Measurements from ENCODE around the gene SNX14. TPM values are rescaled to one million over a fixed set of nuclear protein-coding genes. Genes with fewer than 3 reads are reported as not detected.

SNX14 gene
- total RNA-seq, 1 experiment from 2014 or later, result 84.8 TPM

DNA sequence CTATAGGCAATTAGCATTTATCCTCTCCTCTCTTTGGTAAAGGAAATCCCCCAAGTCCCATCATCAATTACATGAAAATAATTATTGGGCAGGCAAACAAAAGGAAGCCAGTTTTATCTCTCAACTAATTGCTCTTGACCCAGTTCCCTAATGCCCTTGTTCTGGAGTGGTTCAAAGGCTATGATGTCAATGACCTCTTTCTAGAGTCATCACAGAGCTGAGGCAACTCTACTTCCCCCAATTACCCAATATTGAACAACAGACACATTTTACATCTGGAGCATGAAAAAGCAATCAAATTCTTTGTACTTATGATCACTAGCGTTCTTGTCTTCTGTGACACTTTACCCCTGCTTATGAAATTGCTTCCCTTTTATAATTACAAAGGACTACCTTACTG lies 100.3 kb downstream of the SNX14 start (continued):
- TF ChIP-seq, protein P1, sequence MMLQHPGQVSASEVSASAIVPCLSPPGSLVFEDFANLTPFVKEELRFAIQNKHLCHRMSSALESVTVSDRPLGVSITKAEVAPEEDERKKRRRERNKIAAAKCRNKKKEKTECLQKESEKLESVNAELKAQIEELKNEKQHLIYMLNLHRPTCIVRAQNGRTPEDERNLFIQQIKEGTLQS (IDR thresholded peaks at IDR 0.05), result no peak

DNA sequence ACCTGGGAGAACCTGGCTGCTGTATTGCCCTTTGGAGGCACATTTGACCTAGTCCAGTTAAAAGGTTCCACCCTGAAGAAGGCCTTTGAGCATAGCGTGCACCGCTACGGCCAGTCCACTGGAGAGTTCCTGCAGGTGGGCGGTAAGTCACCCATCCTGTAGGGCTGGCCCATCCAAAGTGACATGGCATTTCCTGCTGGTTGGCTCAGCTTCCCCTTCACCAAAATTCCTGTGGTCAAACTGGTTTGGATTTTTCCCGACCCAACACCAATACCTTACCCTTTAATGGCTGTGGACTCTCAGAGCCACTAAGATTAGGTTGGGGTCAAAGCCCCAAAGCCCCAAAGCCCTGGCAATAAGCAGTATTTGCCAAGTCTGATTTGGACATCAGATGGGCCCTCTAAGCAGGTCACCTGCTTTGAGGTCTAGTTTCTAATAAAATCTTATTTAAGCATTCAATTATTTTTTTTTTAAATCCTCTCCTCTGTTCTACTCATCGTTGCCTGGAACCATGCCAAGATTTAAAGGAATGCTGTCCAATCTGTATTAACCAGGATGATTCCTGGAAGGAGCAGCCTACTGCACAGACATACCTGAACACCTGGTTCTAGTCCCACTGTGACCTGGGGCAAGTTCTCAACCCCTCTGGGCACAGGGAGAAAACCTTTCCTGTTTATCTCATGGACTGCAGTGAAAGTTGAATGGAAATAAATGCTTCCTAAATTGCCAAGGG lies 103.0 kb downstream of the SNX14 start:
- Histone ChIP-seq H4K20me1 (ENCODE audit: insufficient read depth) (no peaks in the 10 kb centered on the region), H3K4me3 (replicated peaks in 1 of 2; ENCODE audit: low read depth in 1 of 2, low read length in 2 of 2) (peak overlapping the region in 1 of 2 experiments; percentile 11; a peak in 1 of 4 replicates), H3K27me3 (ENCODE audit: insufficient read depth, low read length) (no peaks in the 10 kb centered on the region), H3K79me2 (ENCODE audit: insufficient read depth, low read length) (no peaks in the 10 kb centered on the region), H3K9me3 (ENCODE audit: control insufficient read depth in 1 of 2, insufficient read depth in 1 of 2, low read depth in 1 of 2, low read length in 2 of 2) (no peaks in the 10 kb centered on the region), H3K9ac (ENCODE audit: low read length) (no peak overlapping the region), H3K36me3 (ENCODE audit: control insufficient read depth in 1 of 2, insufficient read depth in 2 of 2, low read length in 2 of 2) (peaks cover 0 to 21% of the 10 kb centered on the region in 2 experiments; a peak in 2 of 4 replicates), H2AFZ (ENCODE audit: low read depth, low read length, poor library complexity, severe bottlenecking) (no peak overlapping the region), H3K4me1 (ENCODE audit: control insufficient read depth in 1 of 2, insufficient read depth in 2 of 2, low read length in 2 of 2) (peaks cover 32 to 44% of the 10 kb centered on the region in 2 experiments), H3K4me2 (ENCODE audit: low read length) (peak overlapping the region; percentile 57), H3K27ac (ENCODE audit: low read depth, low read length) (peak overlapping the region; percentile 57), H3K9me2 (ENCODE audit: insufficient read depth) (no peaks in the 10 kb centered on the region)
- TF ChIP-seq RAD21 (IDR thresholded peaks at IDR 0.05; ENCODE audit: low read depth), result no peak
- 0 out of 2 replicates have a peak, but pooled peaks have one; percentile 19 for TF ChIP-seq CEBPB (IDR thresholded peaks at IDR 0.05; ENCODE audit: low read depth)
- TF ChIP-seq FOSL1 (IDR thresholded peaks at IDR 0.05; ENCODE audit: low read depth), result no peak; the same call in 1 of the 2 replicates
- TF ChIP-seq SP1 (IDR thresholded peaks at IDR 0.05; ENCODE audit: low read depth), result peak; percentile 81
- TF ChIP-seq, protein P2, sequence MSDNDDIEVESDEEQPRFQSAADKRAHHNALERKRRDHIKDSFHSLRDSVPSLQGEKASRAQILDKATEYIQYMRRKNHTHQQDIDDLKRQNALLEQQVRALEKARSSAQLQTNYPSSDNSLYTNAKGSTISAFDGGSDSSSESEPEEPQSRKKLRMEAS (IDR thresholded peaks at IDR 0.05), result peak; percentile 52
- TF ChIP-seq POLR2AphosphoS5 (IDR thresholded peaks at IDR 0.05; ENCODE audit: low read depth, low read length), result peak; percentile 31; the same call in 1 of the 2 replicates
- peak; percentile 78 for TF ChIP-seq EGR1 (IDR thresholded peaks at IDR 0.05; ENCODE audit: low read depth)
- TF ChIP-seq, protein P3, sequence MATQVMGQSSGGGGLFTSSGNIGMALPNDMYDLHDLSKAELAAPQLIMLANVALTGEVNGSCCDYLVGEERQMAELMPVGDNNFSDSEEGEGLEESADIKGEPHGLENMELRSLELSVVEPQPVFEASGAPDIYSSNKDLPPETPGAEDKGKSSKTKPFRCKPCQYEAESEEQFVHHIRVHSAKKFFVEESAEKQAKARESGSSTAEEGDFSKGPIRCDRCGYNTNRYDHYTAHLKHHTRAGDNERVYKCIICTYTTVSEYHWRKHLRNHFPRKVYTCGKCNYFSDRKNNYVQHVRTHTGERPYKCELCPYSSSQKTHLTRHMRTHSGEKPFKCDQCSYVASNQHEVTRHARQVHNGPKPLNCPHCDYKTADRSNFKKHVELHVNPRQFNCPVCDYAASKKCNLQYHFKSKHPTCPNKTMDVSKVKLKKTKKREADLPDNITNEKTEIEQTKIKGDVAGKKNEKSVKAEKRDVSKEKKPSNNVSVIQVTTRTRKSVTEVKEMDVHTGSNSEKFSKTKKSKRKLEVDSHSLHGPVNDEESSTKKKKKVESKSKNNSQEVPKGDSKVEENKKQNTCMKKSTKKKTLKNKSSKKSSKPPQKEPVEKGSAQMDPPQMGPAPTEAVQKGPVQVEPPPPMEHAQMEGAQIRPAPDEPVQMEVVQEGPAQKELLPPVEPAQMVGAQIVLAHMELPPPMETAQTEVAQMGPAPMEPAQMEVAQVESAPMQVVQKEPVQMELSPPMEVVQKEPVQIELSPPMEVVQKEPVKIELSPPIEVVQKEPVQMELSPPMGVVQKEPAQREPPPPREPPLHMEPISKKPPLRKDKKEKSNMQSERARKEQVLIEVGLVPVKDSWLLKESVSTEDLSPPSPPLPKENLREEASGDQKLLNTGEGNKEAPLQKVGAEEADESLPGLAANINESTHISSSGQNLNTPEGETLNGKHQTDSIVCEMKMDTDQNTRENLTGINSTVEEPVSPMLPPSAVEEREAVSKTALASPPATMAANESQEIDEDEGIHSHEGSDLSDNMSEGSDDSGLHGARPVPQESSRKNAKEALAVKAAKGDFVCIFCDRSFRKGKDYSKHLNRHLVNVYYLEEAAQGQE (IDR thresholded peaks at IDR 0.05; ENCODE audit: low read depth), result no peak
- no peak for TF ChIP-seq POLR2A (IDR thresholded peaks at IDR 0.05; ENCODE audit: borderline replicate concordance, extremely low read depth, insufficient read depth, insufficient read length)
- no peak for TF ChIP-seq TCF7L2 (IDR thresholded peaks at IDR 0.05; ENCODE audit: borderline replicate concordance, extremely low read depth, insufficient read depth, insufficient read length)
- TF ChIP-seq, protein P1 (IDR thresholded peaks at IDR 0.05), result no peak
- no peak for TF ChIP-seq ZNF274 (IDR thresholded peaks at IDR 0.05; ENCODE audit: low read depth, low read length)
- TF ChIP-seq, protein P4, sequence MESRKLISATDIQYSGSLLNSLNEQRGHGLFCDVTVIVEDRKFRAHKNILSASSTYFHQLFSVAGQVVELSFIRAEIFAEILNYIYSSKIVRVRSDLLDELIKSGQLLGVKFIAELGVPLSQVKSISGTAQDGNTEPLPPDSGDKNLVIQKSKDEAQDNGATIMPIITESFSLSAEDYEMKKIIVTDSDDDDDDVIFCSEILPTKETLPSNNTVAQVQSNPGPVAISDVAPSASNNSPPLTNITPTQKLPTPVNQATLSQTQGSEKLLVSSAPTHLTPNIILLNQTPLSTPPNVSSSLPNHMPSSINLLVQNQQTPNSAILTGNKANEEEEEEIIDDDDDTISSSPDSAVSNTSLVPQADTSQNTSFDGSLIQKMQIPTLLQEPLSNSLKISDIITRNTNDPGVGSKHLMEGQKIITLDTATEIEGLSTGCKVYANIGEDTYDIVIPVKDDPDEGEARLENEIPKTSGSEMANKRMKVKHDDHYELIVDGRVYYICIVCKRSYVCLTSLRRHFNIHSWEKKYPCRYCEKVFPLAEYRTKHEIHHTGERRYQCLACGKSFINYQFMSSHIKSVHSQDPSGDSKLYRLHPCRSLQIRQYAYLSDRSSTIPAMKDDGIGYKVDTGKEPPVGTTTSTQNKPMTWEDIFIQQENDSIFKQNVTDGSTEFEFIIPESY (IDR thresholded peaks at IDR 0.05; ENCODE audit: extremely low read depth, insufficient replicate concordance, low read length), result peak; percentile 28
- peak; percentile 66 for TF ChIP-seq CBX3 (IDR thresholded peaks at IDR 0.05; ENCODE audit: low read depth)
- no peak for TF ChIP-seq EZH2phosphoT487 (IDR thresholded peaks at IDR 0.05; ENCODE audit: borderline replicate concordance)
- TF ChIP-seq SRF (IDR thresholded peaks at IDR 0.05; ENCODE audit: low read depth), result peak; percentile 25; the same call in 1 of the 2 replicates
- peak; percentile 64; the same call in 1 of the 2 replicates for TF ChIP-seq JUND (IDR thresholded peaks at IDR 0.05)
- CTCF ChIA-PET, result interaction anchor here (5.2 kb wide), 1 partner anchor 8 kb away, joined by 26 read pairs; no protein-coding TSS in a partner anchor
- DNase-seq (ENCODE audit: low read depth, low spot score) (peak; percentile 66), ATAC-seq (peak; percentile 80)
- no TSS peak for BruUV-seq (replicated peaks)
- RAD21 ChIA-PET (ENCODE audit: low non-redundant PET in 1 of 2, low total read pairs in 2 of 2, uncharacterized antibody in 2 of 2, unreplicated experiment in 2 of 2), result no interaction called here
- POLR2A ChIA-PET, result interaction anchor here (1.2 kb wide), 1 partner anchor 27 kb away, joined by 9 read pairs; no protein-coding TSS in a partner anchor
- intact Hi-C loops (cut with micrococcal nuclease), result no loop called here
